IMR-90 (cell line): ENCODE measurements around the gene PRRG1.

Experiments used
- FOS ChIP-seq: fragments of 150-350 bp; IDR thresholded peaks from 2 replicates; pipeline ENCODE4 v1.6.1; 2016; ENCODE audit warnings: low read depth, low read length
- USF2 ChIP-seq: fragments of 150-350 bp; IDR thresholded peaks from 2 replicates; pipeline ENCODE4 v1.6.1; 2017; ENCODE audit warnings: mild to moderate bottlenecking, antibody characterized with exemption, low read length, low read depth

- TF ChIP-seq USF2 (no peak), FOS (no peak)
Observed at GRCh38 chrX:37455381-37455780, 106.2 kb downstream of the PRRG1 start.
